Neutrophil (primary cell): ENCODE measurements around the gene UGGT1.

Experiments
- H3K27ac ChIP-seq: fragments of 200-600 bp; sonication (generic); 2 replicates; pipeline ENCODE4 v1.5.1; 2016; ENCODE audit warnings: mild to moderate bottlenecking, moderate library complexity
- H3K27me3 ChIP-seq: fragments of 200-600 bp; sonication (generic); 2 replicates; pipeline ENCODE4 v1.6.0; 2016; ENCODE audit warnings: mild to moderate bottlenecking
- H3K36me3 ChIP-seq: fragments of 200-600 bp; sonication (generic); 2 replicates; pipeline ENCODE4 v1.5.1; 2017
- H3K4me1 ChIP-seq, 2 experiments: fragments of 200-600 bp in 1 of 2; sonication (generic) in 1 of 2; 1 replicate in 1 of 2; 2 replicates in 1 of 2; pipeline versions ENCODE4 v1.5.1 to v1.6.1; 2013 to 2016; ENCODE audit warnings: low read depth in 1 of 2, low read length in 1 of 2, mild to moderate bottlenecking in 1 of 2, moderate library complexity in 1 of 2; ENCODE audit not compliant: control insufficient read depth in 1 of 2, insufficient read depth in 1 of 2
- H3K4me3 ChIP-seq, 2 experiments: fragments of 200-600 bp in 1 of 2; sonication (generic) in 1 of 2; 1 replicate in 1 of 2; 2 replicates in 1 of 2; pipeline ENCODE4 v1.5.1; 2013 to 2016; ENCODE audit warnings: low read depth in 1 of 2, low read length in 1 of 2, mild to moderate bottlenecking in 1 of 2, moderate library complexity in 1 of 2
- H3K9me3 ChIP-seq: fragments of 200-600 bp; sonication (generic); 2 replicates; pipeline ENCODE4 v1.5.1; 2016
- CTCF ChIP-seq: fragments of 200-600 bp; sonication (generic); IDR thresholded peaks from 2 replicates; pipeline ENCODE4 v1.5.1; 2016; ENCODE audit warnings: antibody characterized with exemption

The UGGT1 gene

GRCh38 chr2:128069769-128070168, 21.2 kb upstream of the UGGT1 start:
- no peak overlapping the region for H3K4me3 ChIP-seq
- no peaks in the 10 kb centered on the region for H3K9me3 ChIP-seq
- no peak for TF ChIP-seq CTCF
- H3K27me3 ChIP-seq, result no peaks in the 10 kb centered on the region
- no peaks in the 10 kb centered on the region for H3K4me1 ChIP-seq
- no peak overlapping the region for H3K27ac ChIP-seq
- no peaks in the 10 kb centered on the region for H3K36me3 ChIP-seq

- no peak for TF ChIP-seq CTCF
These were observed 17.7 kb upstream of the UGGT1 start for GRCh38 chr2:128073278-128073677.

GRCh38 chr2:128076461-128077106, 14.4 kb upstream of the UGGT1 start:
- H3K36me3 ChIP-seq, result no peaks in the 10 kb centered on the region
- H3K9me3 ChIP-seq, result no peaks in the 10 kb centered on the region
- H3K4me3 ChIP-seq, result no peak overlapping the region
- no peak overlapping the region for H3K27ac ChIP-seq
- H3K4me1 ChIP-seq, result no peaks in the 10 kb centered on the region
- TF ChIP-seq CTCF, result no peak
- no peaks in the 10 kb centered on the region for H3K27me3 ChIP-seq

More at GRCh38 chr2:128073278-128073677, 17.7 kb upstream of the UGGT1 start:
- Histone ChIP-seq H3K4me3 (no peak overlapping the region), H3K27ac (no peak overlapping the region), H3K4me1 (no peaks in the 10 kb centered on the region), H3K9me3 (no peaks in the 10 kb centered on the region), H3K27me3 (no peaks in the 10 kb centered on the region), H3K36me3 (no peaks in the 10 kb centered on the region)

- no peaks in the 10 kb centered on the region for H3K9me3 ChIP-seq
- no peaks in the 10 kb centered on the region for H3K4me1 ChIP-seq
- H3K4me3 ChIP-seq, result no peak overlapping the region
- H3K36me3 ChIP-seq, result no peaks in the 10 kb centered on the region
- no peaks in the 10 kb centered on the region for H3K27me3 ChIP-seq
- H3K27ac ChIP-seq, result no peak overlapping the region
- no peak for TF ChIP-seq CTCF
These were observed 6.2 kb upstream of the UGGT1 start for GRCh38 chr2:128084757-128085156.

- Histone ChIP-seq H3K4me3 (no peak overlapping the region), H3K27me3 (no peaks in the 10 kb centered on the region), H3K9me3 (no peaks in the 10 kb centered on the region), H3K36me3 (no peaks in the 10 kb centered on the region), H3K4me1 (peaks cover 3 to 5% of the 10 kb centered on the region in 2 experiments), H3K27ac (no peak overlapping the region)
- TF ChIP-seq CTCF, result no peak
These were observed 4.8 kb upstream of the UGGT1 start for GRCh38 chr2:128086244-128086643.
